HS-5 (cell line): ENCODE results near the gene STK32C.
"Not testable (repeated sequence)": the region's sequence is repeated elsewhere in the genome, so short reads cannot be mapped to it uniquely, and the experiment has no call there.

Source experiments
- DNase-seq: peaks from one replicate; pipeline ENCODE4 v3.0.0-alpha.2; 2012; ENCODE audit warnings: low read depth

Gene STK32C

DNA sequence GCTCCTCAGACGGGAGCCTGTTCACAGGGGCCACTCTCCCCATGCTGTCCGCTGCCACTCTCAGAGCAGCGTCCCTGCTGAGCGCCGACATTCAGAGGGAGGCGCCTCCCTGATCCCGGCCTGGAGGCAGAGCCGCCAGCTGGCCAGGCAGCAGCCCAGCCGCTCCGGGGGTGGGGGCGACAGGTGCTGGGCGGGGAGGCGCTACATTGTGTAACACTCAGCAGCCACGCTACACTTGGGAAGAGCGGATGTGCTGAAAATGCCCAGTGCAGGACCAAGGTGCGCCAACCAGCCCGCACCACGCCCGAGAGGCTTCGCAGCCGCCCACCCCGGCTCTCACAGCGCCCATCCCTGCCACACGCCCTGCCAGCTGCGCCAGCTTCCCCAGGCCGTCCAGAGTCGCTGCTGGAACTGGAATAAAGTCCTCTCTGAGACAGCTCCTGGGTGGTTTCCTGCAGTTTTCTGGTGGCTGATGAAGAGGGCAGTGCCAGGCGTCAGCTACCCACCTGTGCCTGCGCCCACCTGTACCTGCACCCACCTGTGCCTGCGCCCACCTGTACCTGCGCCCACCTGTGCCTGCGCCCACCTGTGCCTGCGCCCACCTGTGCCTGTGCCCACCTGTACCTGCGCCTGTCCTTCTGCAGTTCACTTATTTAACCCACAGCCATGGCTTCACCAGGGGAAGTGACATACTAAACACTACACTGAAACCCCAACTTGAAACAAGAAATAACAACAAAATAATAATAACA lies 25.7 kb downstream of the STK32C start:
- DNase-seq: no peak

DNA sequence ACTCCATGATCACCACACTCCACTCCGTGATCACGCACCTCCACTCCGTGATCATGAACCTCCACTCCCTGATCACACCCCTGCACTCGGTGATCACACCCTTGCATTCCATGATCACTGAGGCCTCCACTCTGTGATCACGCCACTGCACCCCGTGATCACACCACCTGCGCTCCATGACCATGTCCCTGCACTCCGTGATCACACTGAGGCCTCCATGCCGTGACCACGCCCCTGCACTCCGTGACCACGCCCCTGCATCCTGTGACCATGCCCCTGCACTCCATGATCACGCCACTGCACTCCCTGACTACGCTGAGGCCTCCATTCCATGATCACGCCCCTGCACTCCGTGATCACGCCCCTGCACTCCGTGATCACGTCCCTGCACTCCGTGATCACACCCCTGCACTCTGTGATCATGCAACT lies 27.1 kb downstream of the STK32C start:
- DNase-seq: no peak

DNA sequence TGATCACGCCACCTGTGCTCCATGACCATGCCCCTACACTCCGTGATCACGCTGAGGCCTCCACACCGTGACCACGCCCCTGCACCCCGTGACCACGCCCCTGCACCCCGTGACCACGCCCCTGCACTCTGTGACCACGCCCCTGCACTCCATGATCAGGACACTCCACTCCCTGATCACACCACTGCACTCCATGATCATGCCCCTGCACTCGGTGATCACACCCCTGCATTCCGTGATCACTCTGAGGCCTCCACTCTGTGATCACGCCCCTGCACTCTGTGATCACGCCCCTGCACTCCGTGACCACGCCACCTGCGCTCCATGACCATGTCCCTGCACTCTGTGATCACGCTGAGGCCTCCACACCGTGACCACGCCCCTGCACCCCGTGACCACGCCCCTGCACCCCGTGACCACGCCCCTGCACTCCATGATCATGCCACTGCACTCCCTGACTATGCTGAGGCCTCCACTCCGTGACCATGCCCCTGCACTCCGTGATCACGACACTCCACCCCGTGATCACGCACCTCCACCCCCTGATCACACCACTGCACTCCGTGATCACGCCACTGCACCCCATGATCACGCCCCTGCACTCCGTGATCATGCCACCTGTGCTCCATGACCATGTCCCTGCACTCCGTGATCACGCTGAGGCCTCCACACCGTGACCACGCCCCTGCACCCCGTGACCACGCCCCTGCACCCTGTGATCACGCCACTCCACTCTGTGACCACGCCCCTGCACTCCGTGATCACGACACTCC lies 27.7 kb downstream of the STK32C start:
- no peak for DNase-seq

DNA sequence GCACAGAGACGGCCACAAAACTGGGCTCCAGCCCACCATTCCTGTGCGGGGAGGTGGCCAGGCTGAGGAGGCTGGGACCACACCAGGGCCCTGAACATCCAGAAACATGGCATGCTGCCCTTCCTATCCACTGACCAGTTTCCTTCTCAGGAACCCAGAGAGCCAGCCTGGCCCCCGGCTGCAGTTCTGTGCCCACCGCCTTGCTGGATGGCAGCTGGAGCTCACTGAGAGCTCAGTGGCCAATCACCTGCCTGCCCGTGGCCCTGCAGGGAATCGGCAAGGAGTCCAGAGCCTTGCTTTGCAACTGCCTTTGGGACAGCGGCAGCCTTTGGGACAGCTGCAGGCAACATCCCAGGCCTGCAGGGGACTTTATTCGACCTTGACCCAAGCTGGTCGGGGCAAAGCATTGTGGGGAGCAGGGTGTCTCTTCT lies 30.4 kb downstream of the STK32C start:
- no peak for DNase-seq

DNA sequence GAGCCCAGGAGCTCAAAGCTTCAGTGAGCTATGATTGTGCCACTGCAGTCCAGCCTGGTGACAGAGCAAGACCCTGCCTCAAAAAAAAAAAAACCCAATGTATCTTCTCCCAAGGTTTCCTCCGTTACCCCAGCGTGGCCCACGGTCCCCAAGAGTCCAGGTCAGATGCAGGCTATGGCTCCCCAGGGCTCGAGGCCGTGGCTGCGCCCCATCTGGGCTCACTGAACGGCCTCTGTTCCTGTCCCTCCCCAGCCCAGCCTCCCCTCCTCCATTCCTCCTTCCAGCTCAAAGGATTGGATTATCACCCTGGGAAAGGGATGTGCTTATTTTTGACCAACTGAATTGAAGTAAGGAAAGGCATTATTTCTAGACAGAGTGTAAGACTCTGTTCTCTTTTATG lies 31.0 kb downstream of the STK32C start:
- DNase-seq: no peak

DNA sequence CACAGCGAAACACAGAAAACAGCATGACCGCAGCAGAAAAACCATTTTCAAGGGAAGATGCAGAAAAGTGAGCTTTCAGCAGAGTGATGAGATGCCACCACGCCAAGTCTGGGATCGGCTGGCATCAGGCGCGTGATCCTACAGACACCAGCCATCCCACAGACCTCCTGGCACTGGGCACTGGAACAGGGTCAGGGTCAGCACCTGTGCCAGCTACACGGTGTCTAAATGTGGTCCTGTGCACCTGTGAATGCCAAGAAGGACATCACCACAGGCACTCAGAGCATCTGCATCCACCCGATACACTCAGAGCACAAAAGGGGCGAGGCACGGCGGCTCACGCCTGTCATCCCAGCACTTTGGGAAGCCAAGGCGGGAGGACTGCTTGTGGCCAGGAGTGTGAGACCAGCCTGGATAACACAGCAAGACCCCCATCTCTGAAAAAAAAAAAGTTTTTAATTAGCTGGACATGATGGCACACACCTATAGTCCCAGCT lies 31.5 kb downstream of the STK32C start:
- DNase-seq: no peak

DNA sequence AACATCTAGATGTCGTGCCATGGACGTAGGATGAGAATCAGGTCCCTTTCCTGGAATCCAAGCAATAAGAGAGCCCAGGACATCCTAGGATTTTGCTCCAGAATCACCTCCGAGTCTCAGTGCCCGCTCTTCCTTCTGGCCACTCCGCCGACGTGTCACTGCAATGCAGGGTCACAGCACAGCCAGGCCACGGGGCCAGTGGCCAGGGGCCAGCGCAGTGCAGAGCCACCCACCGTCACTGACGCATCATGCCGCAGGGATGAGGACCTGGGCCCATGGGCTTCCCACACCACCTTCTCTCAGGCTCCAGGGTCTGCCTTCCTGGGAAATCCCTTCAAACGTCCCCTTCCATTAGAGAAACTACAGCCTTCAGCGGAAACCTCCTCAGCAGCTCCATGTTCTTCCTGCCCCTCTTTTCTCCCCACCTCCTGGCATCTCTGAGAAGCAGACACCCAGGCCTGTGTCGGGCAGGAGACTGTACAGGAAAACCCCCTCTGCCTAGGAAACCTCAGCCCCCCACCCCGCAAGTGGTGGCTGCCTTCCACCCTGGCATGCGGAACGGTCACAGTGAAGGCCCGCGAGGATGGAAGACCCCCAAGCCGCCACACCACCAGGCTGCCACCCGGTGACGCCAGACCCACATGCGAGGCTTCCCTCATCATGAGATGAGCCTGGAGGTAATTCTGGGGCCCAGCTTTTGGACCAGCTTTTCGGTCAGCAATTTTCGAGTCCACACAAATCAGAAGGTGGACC lies 32.1 kb downstream of the STK32C start:
- DNase-seq: no peak

DNA sequence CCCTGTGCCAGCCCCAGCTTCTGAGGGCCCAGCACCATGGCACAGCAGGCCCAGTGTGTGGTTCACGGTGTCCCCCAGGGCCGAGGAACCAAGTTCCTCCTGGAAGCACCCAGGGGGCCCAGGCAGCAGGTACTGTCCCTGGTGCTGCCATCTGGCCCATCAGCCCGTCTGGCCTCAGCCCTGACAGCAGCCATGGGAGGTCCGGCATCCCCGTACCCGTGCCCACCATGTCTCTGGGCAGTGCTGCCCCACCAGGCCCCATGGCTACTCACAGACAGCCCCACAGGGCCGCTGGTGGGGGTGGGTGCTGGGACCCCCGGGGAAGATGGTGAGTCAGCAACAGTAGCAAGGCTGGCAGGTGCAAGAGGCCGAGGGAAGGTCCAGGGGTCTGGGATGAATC lies 32.8 kb downstream of the STK32C start:
- DNase-seq: no peak

DNA sequence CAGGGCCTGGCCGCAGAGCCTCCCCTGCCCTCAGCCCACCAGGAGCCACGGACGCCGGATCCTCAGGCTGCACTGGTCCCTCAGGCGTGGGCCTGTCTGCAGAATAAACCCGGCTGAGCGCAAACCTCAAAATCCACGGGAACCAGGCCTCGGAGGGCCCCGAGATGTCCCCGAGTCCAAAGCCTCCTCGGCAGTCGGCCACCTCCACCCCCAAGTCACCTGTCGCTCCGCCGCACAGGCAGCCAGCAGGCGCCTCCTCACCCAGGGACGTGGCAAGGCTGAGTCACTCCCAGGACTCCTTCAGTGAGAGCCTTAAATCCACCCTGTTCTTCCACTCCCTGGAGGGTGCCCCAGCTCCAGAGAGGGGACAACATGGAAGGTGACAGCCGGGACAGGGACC lies 33.2 kb downstream of the STK32C start:
- DNase-seq: no peak

DNA sequence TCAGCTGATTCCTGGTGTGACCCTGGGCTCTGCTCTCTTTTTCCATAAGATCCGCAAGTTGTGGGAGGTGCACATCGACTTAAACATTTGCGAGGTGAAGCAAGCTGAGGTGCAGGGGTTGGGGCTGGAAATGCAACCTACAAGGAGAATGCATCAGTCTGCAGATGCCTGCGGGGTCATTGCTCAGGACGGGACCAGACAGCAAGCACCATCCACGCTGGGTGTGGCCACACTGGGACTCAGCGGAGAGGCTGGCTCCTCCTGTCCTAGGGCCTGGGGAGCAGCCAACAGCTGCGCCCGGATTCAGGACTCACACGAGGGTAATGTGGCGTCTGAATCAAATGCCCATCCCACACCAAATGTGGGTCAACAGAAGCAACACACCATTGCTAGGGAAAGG lies 33.8 kb downstream of the STK32C start:
- no peak for DNase-seq

DNA sequence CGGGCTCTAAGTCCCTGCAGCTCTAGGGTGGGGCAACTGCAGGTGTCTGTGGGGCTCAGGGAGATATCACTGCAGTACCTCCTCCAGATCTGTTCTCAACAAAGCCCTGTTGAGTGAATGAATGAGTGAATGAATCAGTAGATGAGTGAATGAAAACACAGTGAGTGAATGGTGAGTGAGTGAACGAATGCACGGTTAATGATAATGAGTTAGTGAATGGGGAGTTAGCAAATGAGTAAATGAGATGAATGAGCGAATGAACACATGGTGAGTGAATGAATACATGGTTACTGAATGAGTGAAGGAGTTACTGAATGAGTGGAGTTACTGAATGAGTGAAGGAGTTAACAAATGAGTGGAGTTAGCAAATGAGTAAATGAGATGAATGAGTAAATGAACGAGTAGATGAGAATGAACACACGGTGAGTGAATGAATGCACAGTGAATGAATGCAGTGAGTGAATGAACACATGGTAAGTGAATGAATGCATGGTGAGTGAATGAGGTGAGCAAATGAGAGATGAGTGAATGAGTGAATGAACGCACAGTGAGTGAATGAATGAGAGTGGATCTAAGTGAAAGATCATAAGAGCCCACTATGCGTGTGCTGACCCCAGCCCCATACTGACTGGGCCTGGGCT lies 34.3 kb downstream of the STK32C start:
- no peak for DNase-seq

DNA sequence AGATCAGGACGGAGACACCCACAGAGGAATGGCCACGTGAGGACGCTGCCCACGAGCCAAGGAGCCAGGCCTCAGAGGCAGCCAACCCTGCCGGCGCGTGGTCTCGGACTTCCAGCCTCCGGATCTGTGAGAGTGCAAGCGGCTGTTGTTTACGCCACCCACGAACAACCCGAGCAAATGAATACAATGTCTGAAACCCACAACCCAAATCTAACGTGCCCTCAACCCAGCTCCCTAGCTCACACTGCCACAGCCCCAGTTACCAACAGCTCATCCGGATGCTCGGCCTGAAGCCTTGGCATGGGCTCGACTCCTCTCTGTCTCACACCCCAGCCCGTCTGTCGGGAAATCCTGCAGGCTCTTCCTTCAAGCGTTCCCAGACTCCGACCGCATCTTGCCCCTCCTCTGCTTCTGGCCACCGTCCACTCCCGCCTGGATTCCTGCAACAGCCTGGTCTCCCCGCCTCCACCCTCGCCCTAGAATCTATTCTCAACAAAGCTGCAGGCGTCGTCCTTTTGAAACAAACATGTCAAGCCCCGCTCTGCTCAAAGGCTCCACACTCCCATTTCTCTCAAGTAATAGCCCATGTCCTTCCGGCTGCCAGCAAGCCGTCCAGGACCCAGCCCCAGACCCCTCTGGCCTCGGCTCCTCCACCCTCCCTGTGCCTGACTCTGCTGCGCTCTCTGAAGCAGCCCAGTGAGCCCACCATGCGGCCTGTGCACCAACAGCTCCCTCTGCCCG lies 35.3 kb downstream of the STK32C start:
- DNase-seq: no peak

DNA sequence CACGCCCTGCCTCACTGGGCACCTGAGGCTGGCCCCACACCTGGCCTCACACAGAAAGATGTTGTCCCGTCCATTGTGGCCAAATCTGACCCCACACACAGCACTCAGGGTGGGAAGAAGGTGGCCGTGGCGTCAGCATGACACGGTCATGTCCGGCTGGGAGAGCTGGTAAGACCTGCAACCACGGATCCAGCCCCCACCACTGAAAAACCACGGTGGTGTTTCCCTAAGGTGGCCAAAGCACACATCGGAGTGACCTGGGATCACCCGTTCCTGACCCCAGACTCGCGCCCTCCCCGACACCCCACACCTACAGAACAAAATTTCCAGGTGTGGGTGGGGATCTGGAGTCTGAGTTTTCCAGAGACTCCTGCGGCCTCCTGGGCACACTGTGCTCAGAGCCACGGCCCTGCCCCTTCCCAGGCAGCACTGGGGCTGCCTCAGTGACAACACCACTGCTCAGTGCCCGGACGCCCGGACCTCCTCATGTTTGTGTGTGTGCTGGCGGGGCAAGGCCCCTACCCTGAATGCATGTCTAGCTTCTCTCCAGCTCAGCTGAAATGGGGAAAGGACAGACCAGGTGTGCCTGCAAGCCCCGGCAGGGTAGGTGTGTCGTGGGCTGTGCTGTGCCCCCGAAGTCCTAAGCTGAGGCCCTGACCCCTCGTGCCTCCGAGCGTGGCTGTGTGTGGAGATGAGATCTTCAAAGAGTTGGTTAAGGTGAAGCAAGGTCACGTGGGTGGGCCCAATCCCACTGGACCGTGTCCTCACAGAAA lies 36.1 kb downstream of the STK32C start:
- DNase-seq: no peak

DNA sequence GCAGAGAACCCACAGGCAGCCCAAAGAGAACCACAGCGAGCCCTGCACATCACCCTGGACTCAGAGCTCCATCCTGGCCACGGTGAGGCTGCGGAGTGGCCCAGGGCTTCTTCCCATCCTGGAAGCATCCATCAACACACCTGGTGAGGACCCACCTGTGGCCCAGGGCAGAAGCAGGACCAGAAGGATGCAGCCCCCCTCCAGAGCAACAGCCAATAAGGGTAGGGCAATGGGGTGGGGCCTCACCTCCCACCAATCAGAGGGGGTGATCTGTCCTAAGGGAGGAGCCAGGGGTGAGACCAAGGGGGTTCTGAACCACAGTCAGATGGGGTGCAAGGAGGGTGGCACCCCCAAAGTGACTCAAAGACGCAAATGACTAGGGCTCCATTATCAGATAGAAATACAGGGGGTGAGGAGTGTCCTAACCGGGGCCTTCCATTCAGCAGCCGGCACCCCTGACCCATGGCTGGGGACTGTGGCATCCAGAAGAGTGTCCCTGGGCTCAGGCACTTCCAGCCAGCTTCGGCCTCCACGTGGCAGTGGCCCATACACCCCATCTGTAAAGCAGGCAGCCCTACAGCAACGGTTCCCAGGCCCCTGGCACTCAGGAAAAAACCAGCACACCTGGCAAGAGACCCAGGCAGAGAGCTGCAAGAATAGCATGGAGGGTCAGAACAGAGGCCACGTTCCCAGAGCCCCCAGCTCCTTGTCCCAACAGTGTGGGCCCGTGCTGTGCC lies 36.9 kb downstream of the STK32C start:
- no peak for DNase-seq

DNA sequence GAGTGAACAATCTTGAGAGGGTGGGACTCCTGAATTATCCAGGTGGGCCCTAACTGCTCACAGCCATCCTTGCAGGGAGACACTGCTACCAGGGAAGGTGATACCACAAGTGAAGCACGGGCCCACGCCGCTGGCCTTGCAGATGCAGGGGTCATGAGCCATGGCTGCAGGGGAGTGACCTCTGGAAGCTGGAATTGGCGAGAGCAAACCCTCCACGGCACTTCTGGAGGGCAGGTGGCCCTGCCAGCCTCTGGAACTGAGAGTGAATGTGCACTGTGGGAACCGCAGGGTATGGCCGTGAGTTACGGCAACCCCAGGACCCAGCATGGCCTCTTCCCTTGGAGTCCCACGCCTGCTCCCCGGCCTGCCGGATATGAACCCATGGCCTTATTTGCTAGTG lies 37.5 kb downstream of the STK32C start:
- no peak for DNase-seq

DNA sequence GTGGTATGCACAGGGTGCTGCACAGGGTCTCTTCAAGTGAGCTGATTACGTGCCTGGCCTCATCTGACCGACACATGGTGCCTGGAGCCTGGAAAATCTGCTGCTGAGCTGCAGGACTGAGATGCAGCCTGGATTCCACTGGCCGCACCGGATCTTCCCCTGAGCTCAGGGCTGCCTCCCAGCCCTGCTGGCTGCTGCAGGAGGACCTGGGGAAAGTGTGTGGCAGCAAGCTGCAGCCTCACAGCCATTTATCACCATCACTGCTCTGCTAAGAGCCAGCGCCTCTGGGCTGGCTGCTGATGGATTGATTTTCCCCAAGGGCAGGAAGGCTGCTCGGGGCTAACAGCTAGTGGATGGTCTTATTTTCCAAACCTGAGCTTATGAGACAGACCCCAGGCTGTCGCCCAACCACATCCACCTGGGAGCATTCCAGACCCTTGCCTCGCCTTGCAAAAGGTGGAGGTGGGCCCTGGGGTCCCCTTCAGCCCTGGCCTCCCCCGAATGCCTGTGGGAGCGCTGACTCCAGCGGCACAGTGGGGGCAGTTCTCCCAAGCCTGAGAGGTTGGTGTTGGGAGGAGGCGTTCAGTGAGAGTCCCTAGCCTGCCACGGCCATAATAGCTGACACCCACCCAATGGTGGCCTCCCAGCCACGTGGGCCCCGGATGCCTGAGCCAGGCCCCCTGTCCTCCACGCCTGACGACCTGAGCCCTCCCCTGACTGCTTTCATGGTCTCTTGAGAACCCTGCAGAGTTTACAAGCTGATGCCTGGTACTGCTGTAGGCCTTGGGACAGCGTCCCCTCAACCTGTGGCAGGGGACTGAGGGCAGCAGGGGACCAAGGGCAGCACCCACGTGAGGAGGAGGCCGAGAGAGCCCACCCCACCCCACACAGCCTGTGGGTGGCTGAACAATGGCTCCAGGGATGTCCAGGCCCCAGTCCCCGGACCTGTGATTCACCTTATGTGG lies 38.2 kb downstream of the STK32C start:
- DNase-seq: no peak

DNA sequence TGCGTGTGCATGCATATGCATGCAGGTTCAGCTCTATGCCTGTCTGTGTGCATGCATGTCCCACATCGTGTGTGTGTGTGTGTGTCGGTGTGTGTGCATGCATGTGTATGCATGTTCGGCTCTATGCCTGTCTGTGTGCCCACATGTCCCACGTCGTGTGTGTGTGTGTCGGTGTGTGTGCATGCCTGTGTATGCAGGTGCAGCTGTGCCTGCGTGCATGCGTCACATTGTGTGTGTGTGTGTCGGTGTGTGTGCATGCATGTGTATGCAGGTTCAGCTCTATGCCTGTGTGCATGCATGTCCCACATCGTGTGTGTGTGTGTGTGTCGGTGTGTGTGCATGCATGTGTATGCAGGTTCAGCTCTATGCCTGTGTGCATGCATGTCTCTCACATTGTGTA lies 39.8 kb downstream of the STK32C start:
- DNase-seq: not testable (repeated sequence)

DNA sequence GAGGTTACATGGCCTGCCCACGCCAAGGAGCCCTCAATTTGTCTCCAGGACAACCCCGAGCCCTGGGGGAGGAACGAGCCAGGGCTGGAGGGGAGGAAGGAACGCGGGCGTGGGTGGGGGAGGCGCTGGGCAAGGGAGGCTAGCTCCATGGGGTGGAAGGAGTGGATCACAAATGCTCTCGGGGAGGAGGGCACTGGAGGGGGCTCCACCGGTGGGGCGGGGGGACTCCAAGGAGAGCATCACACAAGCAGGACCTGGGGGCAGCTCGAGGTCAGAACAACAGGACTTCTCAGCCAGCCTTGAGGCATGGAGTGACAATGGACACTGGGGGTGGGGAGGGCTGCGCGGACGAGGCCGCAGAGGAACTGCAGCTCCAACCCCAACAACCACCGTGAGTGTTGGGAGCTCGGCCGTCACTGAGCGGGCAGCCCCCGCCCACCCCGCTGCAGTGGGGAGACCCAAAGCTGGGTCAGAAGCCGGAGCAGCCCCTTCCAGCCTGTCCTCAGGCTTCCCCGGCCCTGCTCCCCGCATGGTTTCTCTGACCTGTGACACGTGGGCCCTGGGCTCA lies 41.1 kb downstream of the STK32C start:
- DNase-seq: no peak
